ENCODE data around the gene KLHL29.

Gene KLHL29

DNA sequence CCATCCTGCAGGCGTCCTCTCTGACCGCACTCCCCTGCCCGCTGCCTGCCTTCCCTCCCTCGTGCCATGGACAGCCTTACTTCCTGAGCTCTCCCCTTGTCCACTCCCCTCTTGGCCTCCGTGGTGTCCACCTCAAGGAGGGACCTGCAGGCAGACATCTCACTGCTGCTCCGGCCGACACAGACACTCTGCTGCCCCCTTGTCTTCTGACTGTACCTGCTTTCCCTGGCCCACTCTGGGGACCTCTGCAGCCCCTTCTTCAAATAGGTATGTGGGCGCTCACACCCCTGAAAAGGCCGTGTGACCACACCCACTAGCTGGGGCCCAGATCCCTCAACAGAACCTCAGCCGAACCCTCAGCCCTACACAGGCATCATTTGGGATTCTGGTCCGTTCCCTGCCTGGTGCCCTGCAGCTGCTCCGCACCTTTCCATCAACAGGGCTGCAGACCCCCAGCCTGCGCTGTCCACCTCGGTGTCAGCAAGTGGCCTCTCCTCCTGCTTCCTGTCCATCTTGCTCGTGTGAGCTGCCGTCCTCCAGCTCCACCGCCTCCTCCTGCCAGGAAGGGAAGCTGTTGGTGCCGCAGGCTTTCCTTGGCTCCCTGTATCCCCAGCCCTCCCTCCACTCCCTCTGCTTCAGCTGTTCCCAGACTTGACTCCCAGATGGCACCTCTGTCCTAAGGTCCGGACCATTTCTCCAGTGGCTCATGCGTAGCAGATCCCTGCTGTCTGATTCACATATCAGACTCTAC lies 94.1 kb downstream of the KLHL29 start:
- DNase-seq: no peak

DNA sequence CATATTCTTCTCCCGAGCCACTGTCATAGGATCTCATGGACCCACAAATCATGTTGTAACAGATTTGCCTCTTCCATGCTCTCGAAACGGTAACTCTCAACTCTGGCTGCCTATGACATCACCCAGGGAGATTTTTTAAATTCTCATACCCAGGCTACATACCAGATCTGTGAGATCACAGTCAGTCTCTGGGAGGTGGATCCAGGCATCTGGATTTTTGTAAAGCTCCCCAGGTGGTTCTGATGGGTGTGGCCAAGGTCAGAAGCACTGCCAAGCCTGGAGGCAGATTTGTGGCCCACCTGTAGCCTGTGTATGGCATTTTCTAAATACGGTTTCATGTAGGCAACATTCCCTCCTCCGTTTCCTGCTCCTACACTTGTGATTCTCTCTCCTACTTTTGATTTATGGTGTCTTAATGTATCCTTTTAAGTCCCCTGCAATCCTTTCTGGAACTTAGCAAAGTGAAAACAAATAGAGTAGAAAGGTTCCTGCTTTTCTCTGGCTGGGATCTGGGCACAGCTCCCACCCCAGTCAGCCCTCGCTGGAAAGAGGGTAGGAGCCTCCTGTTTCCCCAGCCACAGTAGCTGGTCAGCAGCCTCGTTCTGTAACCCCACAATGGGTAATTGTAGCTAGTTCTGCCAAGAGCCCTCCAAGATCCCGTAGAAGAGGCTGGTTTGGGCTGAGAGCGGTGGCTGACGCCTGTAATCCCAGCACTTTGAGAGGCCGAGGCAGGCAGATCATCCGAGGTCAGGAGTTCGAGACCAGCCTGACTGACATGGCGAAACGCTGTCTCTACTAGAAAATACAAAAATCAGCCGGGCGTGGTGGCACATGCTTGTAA lies 96.2 kb downstream of the KLHL29 start:
- no peak for DNase-seq

DNA sequence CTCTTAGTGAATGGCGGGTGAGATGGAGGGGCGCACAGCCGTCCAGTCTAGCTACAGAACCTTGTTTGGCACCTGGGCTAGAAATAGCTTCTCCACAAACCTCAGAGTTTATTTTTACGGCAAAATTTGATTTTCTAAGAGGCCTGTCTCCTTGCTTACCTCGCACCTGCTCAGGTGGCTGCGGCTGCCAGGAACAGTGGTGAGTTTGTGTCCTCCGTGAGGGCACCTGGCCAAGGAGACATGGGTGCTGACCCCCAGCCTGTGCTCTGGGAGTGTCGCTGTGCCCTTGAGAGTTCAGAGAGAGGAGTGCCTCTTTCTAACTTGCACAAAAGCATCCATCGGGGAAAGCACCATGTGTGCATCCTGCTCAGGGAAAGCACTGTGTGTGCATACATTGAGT lies 97.2 kb downstream of the KLHL29 start:
- DNase-seq: no peak

DNA sequence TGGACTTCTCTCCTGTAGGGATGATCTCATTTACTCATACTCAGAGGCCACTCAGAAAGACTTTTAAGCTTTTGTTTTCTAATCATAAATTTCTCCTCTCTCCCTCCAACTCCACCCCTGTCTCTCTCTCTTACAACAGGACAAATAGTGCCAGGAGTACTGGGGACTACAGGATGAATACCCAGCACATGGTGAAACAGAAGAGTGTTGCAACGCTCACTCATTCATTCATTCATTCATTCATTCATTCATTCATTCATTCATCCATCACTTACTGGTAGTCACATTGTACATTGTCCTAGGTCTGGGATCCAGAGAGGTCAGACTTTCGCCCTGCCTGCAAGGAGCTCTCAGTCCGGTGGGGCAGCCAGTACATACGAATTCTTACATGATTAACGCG lies 97.6 kb downstream of the KLHL29 start:
- DNase-seq: no peak

DNA sequence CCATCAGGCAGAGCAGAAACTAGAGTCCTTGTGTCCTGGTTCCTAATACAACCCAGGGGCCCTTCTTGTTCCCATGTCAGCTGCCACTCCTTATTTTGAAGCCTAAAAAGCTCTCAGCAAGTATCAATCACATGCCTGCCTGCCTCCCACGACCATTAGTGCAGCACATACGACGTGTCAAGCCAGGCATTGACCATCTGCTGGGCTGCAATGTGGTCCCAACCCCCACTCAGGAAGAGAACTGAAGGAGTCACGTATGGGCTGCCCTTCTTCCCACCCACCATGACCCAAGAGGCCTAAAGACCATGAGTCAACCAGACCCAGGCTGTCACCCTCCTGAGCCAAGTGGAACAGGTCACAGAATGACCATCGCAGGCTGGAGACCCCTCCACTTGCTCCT lies 98.8 kb downstream of the KLHL29 start:
- no peak for DNase-seq

DNA sequence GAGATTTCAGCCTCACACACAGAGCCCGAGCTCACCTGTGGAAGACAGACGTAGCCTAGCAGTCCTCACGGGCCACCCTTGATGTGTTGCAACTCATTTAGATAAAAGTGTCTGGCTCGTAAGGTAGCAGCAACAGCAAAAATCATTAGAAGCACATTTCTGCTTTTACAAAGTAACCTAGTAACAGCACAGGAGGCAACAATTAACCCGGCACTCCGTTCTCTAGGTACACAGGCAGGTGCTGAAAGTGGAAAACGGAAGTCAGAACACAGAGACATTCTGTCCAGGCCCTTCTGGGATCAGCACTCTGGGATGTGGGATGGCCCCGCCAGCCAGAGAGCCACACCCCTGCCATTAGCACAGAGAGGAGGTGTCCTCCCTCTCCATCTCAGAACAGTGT lies 99.3 kb downstream of the KLHL29 start:
- DNase-seq: no peak

DNA sequence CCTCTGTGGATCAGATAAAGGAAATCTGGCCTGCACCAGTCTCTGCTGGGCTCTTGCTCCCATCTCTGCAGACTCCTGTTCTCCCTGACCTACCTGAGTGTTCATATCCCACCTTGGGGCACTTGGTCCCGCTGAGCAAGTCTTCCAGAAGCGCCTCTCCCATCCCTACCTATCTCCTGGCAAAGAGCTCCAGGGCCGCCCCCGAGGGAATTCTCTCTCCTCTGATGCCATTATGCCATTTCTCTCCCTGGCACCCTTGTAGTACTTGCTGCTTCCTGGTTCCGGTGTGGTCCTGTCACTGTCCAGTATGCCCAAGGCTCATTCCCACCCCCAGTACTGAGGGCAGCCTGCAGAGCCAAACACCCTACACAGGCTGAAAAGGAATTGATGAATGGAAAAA lies 99.8 kb downstream of the KLHL29 start:
- DNase-seq: no peak

DNA sequence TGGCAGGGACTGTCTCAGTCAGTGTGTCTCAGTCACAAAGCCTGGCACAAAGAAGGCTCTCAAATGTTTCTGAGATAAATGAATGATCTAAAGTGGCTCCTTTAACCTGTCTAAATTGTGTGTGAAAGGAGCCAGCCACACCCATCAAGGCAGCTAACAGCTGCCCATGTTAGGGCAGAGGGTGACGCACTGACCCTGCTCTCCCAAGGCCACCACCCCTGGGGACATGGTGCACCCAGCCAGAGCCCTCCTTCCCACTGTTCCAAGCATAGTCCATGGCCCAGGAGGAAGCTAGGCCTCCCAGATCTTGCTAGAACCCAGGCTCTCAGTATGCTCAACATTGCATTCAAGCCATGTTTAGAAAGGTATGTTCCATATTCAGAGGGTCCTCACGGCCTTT lies 100.3 kb downstream of the KLHL29 start:
- no peak for DNase-seq

DNA sequence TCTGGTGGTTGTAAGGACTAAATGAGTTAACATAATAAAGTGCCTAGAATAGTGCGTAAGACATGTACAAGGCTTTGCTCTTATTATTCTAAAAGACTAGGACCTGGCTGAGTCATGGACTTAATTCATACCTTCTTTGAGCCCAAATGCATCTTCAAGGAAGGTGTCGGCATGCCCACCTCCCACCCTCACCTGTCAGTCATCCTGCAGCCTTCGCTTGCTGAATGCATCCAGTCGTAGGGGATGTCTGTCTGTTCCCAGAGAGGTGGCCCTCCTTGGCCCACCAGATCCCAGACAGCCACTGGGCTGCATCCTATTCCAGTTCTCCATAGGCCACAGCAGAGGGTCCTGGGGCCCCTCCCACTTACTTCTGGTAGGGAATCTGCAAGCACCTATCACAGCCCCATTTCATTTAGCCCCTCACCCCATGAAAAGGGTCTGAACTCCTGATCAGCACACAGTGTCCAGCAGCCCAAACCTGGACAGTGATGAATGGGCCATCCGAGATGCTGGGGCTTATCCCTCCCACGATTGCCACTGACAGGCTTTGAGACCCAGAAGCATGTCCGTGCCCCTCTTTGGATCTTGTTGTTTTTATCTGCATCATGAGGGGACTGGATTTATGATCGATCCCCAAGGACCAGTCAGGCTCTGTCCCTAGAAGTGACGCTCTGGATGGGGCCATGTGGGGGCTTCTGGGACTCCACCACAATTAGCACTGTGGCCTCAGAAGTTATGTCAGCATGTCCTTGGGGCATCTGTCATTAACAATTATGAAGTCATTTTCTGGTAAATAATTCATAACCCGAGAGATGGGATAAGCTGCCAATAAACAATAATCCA lies 101.1 kb downstream of the KLHL29 start:
- DNase-seq: no peak

DNA sequence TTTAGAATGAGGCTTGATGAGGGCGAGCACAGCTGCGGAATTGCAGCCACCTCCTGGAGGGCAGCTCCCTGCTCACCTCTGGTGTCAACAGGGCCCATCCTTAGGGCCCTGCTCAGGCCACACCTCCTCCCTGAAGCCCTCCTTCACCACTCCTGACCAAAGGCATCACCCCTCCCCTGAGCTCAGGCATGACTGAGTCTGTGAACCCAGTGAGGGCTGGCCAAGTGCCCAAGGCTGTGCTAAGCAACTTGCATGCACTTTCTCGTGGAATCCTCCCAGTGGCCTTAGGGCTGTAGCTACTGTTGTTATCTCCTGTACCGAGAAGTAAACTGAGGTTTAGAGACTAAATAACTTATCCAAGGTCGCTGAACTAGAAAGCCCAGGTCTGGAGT lies 101.7 kb downstream of the KLHL29 start:
- no peak for DNase-seq

DNA sequence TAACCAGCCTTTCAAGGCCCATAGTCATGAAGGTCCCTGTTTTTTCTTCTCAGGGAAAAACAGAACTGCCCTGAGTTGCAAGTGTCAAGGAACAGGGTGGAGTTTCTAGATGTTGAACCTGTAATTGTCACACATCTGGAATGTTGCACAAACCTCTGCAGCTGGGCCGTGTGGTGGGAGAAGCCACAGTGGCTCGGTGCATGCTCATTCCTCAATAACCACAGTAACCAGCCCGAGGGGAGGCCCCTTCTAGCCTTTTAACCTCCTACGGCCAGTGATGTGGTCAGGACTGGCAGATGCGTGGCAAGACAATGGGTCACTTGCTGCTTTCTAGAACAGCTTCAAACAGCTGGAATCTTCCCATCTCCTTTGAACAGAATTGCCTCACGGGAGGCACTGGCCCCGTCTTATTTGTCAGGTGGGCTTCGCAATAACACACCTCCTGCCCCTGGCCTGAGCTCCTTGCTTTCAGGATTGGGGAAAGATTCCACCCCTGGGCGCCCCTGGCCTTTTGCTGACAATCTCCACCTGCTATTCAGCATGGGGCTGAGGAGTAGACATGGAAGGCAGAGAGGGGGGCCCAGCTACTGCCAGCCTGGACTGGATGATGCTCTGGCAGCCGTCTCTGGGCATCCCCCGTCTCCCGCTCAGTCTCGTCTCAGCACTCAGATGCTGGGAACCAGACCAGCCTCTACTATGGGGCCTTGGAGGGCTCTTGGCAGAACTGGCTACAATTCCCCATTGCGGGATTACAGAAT lies 102.9 kb downstream of the KLHL29 start:
- DNase-seq: no peak

DNA sequence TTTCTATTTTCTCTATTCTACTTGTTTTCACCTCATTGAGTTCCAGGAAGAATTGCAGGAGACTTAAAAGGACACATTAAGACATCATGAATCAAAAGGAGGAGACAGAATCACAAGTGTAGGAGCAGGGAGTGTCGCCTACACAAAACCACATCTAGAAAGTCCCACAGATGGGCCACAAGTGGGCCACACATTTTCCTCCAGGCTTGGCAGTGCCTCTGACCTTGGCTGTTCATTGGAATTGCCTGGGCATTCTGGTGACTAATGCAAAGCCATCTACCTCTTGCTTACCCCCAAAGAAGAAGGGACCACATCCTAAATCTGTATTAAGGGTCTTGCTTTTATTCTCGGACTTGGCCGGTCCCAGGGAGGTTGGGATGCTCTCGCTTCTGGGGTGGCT lies 103.6 kb downstream of the KLHL29 start:
- DNase-seq: no peak

DNA sequence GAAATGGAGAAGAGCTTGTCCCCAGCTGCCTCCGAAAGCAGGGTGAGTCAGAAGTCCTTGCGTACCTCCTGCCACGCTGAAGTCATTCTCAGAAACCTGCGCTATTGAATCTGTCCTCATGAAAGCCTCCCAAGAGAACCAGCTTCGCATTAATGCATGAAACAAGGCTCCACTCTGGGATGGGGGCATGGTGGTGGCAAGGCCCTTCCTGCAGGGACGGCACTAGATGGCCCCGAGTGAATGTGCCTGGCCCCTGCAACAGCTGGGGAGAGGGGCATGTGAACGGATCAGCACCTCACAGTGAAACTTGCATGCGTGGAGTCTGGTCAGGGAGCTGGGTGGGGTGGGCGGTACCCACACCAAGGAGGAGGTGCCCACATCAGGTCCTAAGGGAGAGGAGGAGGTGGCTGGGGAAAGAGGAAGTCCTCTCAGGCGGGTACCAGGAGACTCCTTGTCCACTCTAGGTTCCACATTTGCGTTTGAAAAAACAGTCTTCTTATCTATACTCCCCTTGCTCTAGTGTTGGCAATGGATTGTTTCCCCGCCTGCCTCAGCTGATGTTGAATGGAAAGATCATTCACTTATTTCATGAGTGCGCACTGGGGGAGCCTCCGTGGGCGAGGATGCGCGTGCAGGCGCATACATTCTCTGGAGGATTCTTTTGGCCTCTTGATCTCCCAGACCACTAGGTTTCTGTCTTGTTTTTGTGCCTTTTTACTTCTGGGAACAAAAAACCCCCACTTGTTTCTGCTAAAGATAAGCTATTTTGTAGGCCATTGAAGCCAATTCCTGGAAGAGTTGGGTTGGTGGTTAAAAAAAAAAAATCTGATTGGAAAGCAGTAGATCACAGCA lies 104.7 kb downstream of the KLHL29 start:
- no peak for DNase-seq

DNA sequence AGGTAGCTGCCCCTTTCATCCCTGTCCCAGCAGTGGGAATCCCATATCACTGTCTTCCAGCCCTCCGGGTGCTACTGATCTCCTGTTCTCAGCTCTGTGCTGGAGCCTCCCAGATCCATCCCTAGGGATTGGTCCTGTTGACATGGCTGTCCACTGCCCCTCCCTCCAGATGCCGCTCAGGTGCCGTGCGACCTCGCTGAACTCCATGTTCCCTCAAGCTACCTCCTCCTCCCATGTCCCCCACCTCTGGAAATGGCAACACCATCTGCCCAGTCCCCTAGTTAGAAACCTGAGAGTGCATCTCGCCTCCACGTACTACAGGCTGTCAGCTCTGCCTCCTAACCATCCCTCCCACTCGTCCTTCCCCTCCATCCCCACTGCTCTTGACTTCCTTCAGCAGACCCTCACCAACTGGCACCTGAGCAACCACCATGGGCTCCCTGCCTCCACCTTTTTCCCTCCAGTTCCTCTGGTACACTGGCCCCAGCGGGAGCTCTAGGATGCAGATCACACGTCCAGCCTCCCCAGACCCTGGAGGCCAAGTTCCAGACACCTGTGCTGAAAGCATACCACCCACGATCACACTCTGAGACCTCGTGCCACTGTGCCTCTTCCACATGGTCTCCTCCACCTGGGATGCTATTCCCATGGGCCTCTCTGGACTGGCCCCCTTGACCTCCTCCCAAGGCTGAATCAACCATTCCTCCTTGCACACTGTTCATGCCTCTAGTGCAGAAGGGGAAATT lies 106.8 kb downstream of the KLHL29 start:
- DNase-seq: no peak

DNA sequence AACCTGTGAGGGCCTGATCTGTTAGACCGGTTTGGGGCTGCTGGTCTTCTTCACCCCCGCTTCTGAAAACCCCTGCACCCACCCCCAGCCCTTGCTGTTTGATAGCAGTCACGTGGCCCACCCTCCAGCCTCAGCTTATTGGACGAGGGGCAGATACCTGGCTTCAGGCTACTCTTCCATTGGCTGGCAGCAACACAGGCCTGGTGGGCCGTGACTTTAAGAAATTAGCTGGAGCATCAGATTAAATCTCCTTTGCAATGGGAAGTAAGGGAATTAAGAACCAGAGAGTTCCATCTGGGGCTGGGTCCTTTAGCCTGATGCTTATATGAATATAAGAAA lies 107.3 kb downstream of the KLHL29 start:
- DNase-seq: no peak

DNA sequence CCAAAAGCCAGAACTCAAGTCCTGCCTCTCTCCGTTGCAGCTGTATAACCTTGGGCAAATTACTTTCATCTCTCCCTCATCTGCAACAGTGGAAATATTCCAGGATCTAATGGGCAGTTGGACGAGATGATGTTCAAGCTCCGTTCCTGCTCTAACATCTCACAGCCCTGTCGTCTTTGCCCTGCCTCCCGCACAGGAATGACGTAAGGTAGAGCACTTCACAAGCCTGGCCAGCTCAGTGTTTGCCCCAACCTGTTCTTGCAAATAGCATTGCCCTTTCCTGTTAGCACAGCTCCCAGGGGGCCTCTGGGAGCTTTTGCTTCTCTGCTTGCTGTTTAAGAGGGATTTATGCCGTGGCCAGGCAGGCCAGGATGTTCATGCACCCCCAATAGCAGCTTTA lies 107.9 kb downstream of the KLHL29 start:
- DNase-seq: no peak

DNA sequence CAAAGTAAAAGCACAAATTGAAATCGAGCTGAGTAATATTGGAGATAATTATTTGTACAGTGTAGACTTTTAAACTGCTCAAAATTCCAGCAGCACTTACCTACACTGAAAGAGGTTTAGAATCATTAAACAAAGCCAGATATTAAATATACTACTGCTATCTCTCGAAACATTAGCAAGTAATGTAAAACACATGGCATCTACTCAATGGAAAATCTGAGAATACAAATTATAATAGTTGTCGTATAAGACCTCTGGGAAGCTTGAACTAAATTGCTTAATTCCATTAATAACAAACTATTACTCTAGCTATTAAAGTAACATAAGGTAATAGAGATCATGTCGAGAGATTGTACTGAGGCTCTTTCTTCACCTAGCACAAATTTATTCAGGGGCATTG lies 108.9 kb downstream of the KLHL29 start:
- DNase-seq: no peak

DNA sequence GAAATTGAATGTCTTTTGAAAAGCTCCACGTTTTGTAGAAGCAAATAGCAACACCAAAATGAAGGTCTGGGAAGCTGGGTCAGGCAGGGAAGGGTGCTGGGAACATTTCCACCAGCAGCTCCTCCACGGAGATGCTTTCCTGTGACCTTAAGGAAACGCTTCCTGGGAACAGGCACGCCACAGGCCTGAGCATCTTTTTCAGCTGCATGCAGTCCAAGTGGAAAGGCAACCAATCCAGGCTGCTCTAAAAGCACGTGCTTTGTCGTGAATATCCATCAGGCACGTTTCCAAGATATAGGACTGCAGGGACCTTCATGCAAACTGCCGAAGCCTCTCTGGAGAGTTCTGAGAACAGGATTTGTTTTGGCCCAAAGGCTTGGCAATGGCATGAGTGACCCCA lies 109.3 kb downstream of the KLHL29 start:
- no peak for DNase-seq

DNA sequence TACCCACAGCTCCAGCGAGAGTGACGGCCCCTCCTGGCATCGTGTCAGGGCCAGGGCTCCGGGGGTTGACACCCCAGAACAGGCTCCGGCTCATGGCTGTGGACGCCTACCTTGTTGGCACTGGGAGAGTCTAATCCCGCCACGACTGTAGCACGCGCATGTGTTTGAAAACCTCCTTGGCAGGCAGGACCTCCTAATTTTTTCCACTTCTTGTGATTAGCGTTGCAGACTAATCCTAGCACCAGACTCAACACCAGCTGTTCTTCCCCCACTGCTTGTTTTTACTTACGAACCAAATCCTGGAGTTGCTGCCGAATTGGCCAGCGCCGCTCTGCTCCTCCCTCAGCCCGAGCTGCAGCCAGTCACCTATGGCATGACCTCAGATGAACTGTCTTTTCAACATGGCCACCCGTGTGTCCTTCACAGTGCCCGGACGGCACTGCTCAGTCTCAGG lies 110.7 kb downstream of the KLHL29 start:
- DNase-seq: no peak

DNA sequence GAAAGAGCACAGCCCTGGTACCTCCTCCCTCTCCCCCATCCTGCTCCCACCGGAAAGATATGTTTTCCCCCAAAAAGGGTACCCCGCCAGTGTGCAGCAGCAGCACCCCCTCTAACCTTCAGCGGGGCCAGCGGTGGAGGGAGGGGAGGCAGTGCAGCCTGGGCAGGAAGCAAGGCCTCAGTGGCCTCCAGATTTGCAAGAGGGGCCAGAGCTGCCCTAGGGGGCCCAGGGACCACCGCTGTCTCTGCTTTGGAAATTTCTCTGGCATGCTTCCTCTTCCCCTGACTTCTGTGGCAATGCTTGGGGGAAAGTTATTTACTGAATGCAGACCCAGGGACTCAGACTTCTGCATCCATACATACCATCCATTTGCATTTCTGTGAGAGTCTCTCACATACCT lies 111.5 kb downstream of the KLHL29 start:
- no peak for DNase-seq

DNA sequence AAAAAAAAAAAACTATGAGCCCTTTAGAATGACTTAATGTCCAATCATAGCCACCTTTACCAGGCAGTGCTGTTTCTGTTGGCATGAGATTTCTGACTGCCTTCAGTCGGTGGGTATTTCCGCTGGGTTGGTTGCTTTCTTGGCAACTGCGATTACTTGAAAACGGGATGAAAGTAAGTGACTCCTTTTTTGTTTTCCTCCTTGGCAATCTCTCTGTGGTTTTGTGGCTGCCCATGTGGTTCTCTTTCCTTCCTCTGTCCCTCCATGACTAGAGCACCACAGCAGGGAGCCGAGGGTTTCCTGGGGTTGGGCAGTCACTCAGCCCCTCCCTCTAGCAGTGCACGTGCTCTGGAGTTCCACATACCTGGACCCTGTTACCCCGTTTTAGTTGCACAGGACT lies 112.1 kb downstream of the KLHL29 start:
- no peak for DNase-seq

Measured in retina (tissue), 1 donor.